Measurements from ENCODE around the gene TEX14. TPM values are rescaled to one million over a fixed set of nuclear protein-coding genes. Genes with fewer than 3 reads are reported as not detected.

The TEX14 gene
- total and polyA plus RNA-seq, 12 donors, result 0.05 to 0.88 (median 0.14) TPM; not detected in 4

DNA sequence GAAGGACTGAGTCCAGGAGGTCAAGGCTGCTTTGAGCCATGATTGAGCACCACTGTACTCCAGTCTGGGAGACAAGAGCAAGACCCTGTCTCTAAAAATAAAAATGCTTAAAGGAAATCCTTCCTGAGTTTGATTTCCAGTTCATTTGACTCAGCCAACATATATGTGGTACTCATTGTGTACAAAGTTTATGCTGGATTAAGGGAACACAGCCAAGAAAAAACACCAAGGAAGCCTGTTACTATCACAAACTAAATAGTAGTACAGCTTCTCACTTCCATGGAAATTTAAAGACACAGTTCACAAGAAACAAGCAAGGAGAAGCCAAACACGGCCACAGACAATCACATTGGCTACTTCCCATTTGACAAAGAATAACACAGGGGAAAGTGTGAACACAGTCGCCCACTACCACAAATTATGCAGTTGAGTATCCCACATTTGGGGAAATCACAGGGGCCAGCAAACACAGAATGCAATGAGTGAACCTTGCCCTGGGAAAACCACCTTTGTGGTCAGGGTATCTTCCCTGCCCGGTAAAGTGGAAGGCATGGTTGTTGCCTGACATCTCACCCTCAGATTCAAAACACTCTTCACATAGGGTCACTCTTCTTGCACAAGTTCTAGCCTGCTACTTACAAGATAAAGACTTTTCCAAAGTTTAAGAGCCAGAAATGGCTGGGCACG, 14.5 kb downstream of the TEX14 start:
- H3K36me3 ChIP-seq, result no peaks in the 10 kb centered on the region
- no peaks in the 10 kb centered on the region for H3K4me1 ChIP-seq
- peaks cover 0 to 5% (median 0%) of the 10 kb centered on the region in 7 donors for H3K27me3 ChIP-seq
- intact Hi-C loops (cut with DNase I), result no loop called here
- DNase-seq, result no peak
- no peaks in the 10 kb centered on the region for H3K9me3 ChIP-seq
- H3K27ac ChIP-seq, result no peak overlapping the region
- 75% methylated on average over 4 of the region's 4 CpGs for WGBS, 2 donors
- no peak for ATAC-seq
- TF ChIP-seq, protein P1, sequence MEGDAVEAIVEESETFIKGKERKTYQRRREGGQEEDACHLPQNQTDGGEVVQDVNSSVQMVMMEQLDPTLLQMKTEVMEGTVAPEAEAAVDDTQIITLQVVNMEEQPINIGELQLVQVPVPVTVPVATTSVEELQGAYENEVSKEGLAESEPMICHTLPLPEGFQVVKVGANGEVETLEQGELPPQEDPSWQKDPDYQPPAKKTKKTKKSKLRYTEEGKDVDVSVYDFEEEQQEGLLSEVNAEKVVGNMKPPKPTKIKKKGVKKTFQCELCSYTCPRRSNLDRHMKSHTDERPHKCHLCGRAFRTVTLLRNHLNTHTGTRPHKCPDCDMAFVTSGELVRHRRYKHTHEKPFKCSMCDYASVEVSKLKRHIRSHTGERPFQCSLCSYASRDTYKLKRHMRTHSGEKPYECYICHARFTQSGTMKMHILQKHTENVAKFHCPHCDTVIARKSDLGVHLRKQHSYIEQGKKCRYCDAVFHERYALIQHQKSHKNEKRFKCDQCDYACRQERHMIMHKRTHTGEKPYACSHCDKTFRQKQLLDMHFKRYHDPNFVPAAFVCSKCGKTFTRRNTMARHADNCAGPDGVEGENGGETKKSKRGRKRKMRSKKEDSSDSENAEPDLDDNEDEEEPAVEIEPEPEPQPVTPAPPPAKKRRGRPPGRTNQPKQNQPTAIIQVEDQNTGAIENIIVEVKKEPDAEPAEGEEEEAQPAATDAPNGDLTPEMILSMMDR (IDR thresholded peaks at IDR 0.05), result no peak
- no peak overlapping the region for H3K4me3 ChIP-seq

DNA sequence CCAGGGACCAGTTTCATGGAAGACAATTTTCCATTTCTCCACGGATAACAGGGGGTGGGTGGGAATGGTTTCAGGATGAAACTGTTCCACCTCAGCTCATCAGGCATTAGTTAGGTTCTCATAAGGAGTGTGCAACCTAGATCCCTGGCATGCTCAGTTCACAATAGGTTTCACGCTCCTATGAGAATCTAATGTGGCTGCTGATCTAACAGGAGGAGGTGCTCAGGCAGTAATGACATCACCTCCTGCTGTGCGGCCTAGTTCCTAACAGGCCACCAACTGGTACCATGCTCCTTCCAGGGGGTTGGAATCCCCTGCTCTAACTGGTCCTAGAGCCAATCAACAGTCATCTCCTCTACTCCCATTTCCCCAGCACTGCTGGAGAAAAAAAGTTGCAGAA, 19.9 kb downstream of the TEX14 start:
- TF ChIP-seq, protein P1 (IDR thresholded peaks at IDR 0.05), result no peak
- Histone ChIP-seq H3K4me3 (no peak overlapping the region), H3K9me3 (no peaks in the 10 kb centered on the region), H3K4me1 (peaks cover 0 to 4% (median 0%) of the 10 kb centered on the region in 9 donors), H3K36me3 (no peaks in the 10 kb centered on the region), H3K27me3 (peaks cover 0 to 5% (median 0%) of the 10 kb centered on the region in 7 donors), H3K27ac (no peak overlapping the region)
- intact Hi-C loops (cut with DNase I), result no loop called here
- DNase-seq, result no peak
- 76 to 85% methylated on average over 3 of the region's 3 CpGs for WGBS, 2 donors
- ATAC-seq, result no peak

DNA sequence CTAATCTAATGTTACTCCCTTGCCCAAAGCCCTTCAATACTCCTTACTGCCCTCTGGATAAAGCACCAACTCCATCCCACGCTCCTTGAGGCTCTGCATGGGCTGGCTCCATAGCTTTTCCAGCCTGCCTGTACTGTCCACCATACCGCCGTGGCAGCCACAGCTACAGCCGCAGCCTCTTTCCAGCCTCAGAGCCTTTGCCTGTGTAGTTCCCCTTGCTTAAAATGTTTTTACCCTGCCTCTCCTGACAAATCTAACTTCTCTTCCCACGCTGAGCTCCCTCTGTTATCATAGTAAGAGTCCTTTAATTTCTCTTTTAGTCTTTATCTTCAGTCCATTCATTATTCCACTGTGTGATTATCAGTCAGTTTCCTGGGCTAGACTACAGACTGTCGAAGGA, 22.0 kb downstream of the TEX14 start:
- DNase-seq, result no peak
- Histone ChIP-seq H3K27ac (no peak overlapping the region), H3K36me3 (no peaks in the 10 kb centered on the region), H3K4me1 (peaks cover 0 to 7% (median 0%) of the 10 kb centered on the region in 9 donors), H3K9me3 (no peaks in the 10 kb centered on the region), H3K4me3 (no peak overlapping the region), H3K27me3 (peaks cover 0 to 5% (median 0%) of the 10 kb centered on the region in 7 donors)
- TF ChIP-seq, protein P1 (IDR thresholded peaks at IDR 0.05), result no peak
- 36 to 45% methylated on average over 6 of the region's 6 CpGs for WGBS, 2 donors
- no peak for ATAC-seq
- intact Hi-C loops (cut with DNase I), result no loop called here

DNA sequence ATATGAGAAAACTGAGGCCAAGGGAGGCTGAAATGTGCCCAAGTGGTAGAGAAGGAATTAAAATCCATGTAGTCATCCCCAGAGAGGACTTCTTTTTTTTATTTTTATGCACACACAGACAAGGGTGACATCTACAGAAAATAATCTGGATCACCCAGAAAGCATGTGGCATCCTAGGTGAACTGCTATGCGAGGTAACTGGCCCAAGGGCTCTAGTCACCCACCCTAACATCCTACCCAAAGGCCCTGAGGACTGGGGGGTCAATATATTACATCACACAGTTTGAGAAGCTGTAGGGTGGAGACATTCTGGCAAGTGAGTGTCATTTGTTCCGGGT, 23.3 kb downstream of the TEX14 start:
- DNase-seq (no peak), ATAC-seq (no peak)
- Histone ChIP-seq H3K27ac (no peak overlapping the region), H3K36me3 (no peaks in the 10 kb centered on the region), H3K27me3 (peaks cover 0 to 5% (median 0%) of the 10 kb centered on the region in 7 donors), H3K9me3 (no peaks in the 10 kb centered on the region), H3K4me1 (peaks cover 0 to 7% (median 0%) of the 10 kb centered on the region in 9 donors), H3K4me3 (no peak overlapping the region)
- 76 to 89% methylated on average over 2 of the region's 2 CpGs for WGBS, 2 donors
- TF ChIP-seq, protein P1 (IDR thresholded peaks at IDR 0.05), result no peak
- intact Hi-C loops (cut with DNase I), result no loop called here
